BJ (cell line): ENCODE data around the gene AMIGO2. TPM values are rescaled to one million over a fixed set of nuclear protein-coding genes. Genes with fewer than 3 reads are reported as not detected.

Source experiments
- CTCF ChIA-PET: fragments of 350-600 bp; formaldehyde crosslinking; extraction: SDS; loops from one replicate; lab custom pipeline; 2021; ENCODE audit warnings: antibody characterized with exemption, inconsistent platforms; lab: Yijun Ruan, JAX
- POLR2A ChIA-PET: fragments of 300-600 bp; sonication (Branson Sonifier 250); formaldehyde crosslinking; extraction: SDS; loops from one replicate; lab custom pipeline; 2021; ENCODE audit warnings: antibody characterized with exemption; lab: Charles Lee
- DNase-seq: peaks from one replicate; pipeline ENCODE4 v3.0.0-alpha.2; 2011; ENCODE audit warnings: low read depth
- H3K27me3 ChIP-seq: 2 replicates; pipeline ENCODE4 v1.6.0; 2011; ENCODE audit warnings: low read length; ENCODE audit not compliant: control insufficient read depth, insufficient read depth
- H3K36me3 ChIP-seq: 2 replicates; pipeline ENCODE4 v1.5.1; 2011; ENCODE audit warnings: low read length; ENCODE audit not compliant: control insufficient read depth, insufficient read depth
- H3K4me3 ChIP-seq: 2 replicates; pipeline ENCODE4 v1.5.1; 2011; ENCODE audit warnings: low read depth, mild to moderate bottlenecking, control low read depth, low read length
- CTCF ChIP-seq: IDR thresholded peaks from 2 replicates; pipeline ENCODE4 v1.5.1; 2011; ENCODE audit warnings: low read depth, mild to moderate bottlenecking, control low read depth, inconsistent platforms, low read length, moderate library complexity; ENCODE audit not compliant: insufficient read depth
- polyA plus RNA-seq: library from polyadenylated mRNA; depleted of rRNA; stranded (reverse); fragments of >200 nt; gene quantifications from 2 replicates; pipeline ENCODE4 v1.2.3, GENCODE V29; 2011; rRNA removed

Gene AMIGO2
- polyA plus RNA-seq, 1 experiment, result 107 TPM

DNA sequence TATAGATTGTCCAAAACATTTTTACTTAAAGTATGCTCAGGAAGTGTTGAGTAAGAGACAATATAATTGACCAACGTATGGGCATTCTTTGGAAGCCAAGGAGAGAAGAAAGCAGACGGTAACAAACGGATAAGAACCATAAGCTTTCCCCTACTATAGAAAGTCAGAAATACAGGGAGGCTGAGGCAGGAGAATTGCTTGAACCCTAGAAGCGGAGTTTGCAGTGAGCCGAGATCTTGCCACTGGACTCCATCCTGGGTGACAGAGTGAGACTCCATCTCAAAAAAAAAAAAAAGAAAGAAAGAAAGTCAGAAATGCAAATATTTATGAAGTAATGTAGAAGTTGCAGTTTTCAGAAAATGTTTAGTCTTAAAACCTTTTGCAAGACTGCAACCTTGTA, 51.6 kb downstream of the AMIGO2 start:
- no peak overlapping the region for H3K4me3 ChIP-seq
- H3K27me3 ChIP-seq, result no peaks in the 10 kb centered on the region
- POLR2A ChIA-PET, result no interaction called here
- CTCF ChIA-PET, result interaction anchor here (1.1 kb wide), 1 partner anchor 658 kb away, joined by 3 read pairs; no protein-coding TSS in a partner anchor
- DNase-seq, result no peak
- H3K36me3 ChIP-seq, result no peaks in the 10 kb centered on the region
- no peak for TF ChIP-seq CTCF

Other genes with a start within 250 kb of the AMIGO2 start
- gene PCED1B, start 338 bp downstream of the AMIGO2 start, polyA plus RNA-seq, result 4.8 and 7.8 TPM in 2 replicates